HG03108 (cell line): ENCODE results near the gene ASB16.

Source experiments
- ATAC-seq: cut with Tn5 transposase; IDR thresholded peaks from one replicate; pipeline ENCODE4 v1.9.1; 2021; ENCODE audit warnings: moderate library complexity; ENCODE audit not compliant: unreplicated experiment

The ASB16 gene

DNA sequence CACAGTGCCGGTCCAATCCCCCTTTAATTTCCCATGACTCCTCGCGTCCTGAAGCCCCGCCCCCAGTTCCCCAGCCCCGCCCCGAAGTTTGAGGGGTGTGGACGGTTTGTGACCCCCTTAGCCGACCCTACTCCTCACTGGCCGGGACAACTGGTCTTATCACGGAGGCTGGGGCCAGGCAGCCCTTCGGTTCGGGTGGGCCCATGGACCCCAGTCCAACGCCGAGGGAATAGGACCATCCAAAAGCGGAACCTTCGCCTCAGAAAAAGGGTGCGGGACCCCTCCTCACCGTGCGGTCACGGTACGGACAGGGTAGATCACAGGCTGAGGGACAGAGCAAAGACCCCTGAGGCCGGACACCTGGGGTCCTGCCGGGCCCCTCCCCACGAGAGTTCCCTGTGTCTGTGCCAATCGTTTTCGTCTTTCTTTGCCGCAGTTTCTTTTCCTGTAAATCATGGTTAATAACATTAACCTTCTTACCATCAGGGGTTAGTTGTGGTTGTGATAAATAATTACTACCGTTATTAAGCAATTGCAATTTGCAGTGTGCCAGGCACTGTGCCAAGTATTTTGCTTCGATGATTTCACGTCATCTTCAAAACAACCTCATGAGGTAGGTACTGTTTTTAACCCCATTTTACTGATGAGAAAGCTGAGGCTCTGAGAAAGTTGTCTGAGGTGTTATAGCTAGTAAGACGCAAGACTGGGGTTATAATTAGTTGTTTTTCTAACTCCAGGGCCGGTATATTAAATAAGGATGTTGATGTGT, 16.8 kb downstream of the ASB16 start:
- peak; percentile 27 for ATAC-seq

- ATAC-seq, result no peak
Observed at GRCh38 chr17:44188576-44189403, 18.3 kb downstream of the ASB16 start.

DNA sequence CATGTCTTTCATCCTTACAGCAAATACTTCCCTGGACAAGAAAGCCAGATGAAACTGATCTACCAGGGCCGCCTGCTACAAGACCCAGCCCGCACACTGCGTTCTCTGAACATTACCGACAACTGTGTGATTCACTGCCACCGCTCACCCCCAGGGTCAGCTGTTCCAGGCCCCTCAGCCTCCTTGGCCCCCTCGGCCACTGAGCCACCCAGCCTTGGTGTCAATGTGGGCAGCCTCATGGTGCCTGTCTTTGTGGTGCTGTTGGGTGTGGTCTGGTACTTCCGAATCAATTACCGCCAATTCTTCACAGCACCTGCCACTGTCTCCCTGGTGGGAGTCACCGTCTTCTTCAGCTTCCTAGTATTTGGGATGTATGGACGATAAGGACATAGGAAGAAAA, 20.0 kb downstream of the ASB16 start:
- ATAC-seq, result no peak

DNA sequence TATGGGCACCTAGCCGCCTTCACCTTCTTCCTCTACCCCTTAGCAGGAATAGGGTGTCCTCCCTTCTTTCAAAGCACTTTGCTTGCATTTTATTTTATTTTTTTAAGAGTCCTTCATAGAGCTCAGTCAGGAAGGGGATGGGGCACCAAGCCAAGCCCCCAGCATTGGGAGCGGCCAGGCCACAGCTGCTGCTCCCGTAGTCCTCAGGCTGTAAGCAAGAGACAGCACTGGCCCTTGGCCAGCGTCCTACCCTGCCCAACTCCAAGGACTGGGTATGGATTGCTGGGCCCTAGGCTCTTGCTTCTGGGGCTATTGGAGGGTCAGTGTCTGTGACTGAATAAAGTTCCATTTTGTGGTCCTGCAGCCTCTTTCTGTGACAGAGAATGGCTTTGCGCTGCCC, 20.9 kb downstream of the ASB16 start:
- ATAC-seq, result no peak

- ATAC-seq, result no peak
Observed at GRCh38 chr17:44191941-44192496, 21.5 kb downstream of the ASB16 start.

GRCh38 chr17:44192750-44193149, 22.2 kb downstream of the ASB16 start:
- no peak for ATAC-seq

DNA sequence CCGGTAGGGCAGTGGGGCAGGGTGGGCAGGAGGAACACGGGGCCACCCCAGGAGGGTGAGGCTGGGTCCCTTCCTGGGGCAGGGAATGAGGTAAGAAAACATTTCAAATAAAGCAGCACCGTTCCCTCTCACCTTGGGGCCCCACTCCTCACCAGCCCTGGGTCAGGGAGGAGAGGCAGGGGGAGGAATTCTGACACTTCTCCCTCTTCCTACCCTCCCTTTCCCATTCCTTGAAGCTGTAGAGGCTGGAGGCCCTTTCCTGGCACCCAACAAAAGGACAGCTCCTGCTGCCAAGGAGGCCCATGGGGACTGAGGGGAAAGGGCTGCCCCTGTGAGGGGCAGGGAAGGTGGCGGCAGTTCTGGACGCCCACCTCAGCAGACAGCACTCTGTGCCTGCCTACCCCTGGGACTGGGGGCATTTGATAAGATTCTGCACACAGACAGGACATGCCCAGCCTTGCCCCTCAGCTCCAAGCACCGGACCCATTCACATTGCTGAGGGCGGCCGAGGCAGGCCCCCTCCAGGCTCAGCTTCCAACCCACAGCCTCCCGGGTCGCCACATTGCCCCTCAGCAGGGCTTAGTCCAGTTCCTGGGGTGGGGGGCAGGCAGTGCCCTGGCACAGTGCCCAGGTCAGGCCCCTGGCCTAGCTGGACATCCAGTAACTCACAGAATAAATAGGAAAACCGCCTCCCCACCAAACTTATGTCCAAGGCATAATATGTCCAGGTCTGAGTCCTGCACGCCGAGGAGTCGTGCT, 23.0 kb downstream of the ASB16 start:
- ATAC-seq, result no peak

DNA sequence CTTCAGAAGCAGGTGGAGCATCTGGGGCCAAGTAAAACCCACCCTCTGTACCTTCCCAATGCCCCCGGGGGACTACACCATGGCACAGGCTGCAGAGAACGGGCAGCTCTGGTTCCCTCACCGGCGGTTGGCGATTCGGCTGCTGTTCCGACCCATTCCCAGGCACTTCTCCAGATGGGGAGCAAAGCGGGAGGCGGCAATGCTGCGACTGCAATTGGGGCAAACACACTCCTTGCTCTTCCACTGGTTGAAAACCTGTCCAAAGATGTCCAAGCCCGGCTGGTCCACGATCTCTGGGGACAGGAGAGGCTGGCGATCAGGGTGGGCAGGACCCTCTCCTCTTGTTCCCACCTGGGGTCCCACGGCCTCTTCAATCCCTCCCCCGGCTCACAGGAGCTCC, 26.6 kb downstream of the ASB16 start:
- no peak for ATAC-seq

DNA sequence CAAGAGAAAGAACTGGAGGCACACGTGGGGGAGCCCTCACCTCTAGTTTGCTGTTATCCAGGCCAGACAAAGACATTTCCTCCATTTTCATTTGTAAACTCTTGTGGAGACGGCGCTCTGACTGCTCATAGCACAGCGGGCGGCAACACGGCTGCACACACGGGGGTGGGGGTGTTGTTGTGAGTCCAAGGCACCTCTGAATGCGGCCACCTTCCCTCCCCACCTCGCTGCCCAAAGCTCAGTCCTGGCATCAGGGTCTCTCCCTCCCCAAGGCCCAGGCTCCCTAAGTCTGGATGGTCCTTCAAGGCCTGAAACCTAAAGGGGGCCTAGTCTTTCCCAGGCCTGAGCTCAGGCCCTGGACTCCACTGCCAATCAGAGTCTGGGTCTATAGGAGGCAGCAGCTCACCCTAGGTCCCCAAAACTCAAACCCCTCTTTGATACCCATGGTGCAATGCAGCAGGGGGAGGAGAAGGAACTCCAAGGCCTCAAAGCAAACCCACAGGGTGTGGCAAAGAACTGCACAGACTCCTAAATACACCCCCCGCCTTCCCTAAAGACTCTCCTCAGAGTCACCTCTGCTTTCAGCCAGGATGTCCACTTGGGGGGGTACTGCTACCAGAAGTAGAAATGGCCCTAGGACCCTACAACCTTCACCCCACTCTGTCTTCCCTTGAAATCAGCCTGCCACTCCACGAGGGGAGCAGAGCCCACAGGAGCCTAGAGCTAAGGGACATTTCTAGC, 27.6 kb downstream of the ASB16 start:
- no peak for ATAC-seq

- ATAC-seq, result peak; percentile 15
Observed at GRCh38 chr17:44198721-44199552, 28.4 kb downstream of the ASB16 start.

GRCh38 chr17:44199553-44200477, 29.3 kb downstream of the ASB16 start, which contains the start of gene ATXN7L3:
Gene ATXN7L3, minus strand, starts transcription at chr17:44199884. Its CDS starts 1,814 bp downstream, at chr17:44198070.
- ATAC-seq, result peak; percentile 63

DNA sequence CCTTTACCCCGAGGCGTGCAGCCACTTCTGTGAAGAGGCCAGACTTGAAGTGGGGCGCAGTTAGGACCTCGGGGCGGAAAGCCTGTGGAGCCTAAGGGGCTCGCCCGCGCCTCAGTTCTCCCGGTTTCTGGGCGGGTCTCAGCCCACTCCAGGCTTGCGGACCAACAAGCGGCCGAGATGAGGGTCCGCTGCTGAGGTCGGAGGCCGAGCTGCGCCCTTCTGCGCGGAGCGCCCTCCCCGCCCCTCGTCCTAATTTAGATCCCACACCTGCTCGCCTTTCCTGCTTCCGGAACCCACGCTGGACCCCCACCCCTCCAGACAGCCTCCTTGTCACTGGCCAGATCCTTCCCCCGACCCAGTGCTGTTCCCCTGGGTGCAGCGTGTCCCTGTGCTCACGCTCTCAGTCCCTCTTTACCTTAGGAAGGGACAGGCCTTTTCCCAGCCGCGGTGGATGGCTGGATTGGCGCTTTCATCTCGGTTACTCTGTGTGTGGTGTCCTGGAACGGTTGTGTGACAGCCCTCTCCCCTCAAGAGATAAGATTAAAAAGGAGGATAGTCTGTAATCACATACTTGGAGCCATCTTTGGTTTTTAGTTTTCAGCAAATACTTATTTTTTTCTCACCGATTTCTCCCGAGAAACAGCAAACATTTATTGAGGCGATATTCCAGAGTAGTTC, 30.1 kb downstream of the ASB16 start:
- ATAC-seq, result no peak

DNA sequence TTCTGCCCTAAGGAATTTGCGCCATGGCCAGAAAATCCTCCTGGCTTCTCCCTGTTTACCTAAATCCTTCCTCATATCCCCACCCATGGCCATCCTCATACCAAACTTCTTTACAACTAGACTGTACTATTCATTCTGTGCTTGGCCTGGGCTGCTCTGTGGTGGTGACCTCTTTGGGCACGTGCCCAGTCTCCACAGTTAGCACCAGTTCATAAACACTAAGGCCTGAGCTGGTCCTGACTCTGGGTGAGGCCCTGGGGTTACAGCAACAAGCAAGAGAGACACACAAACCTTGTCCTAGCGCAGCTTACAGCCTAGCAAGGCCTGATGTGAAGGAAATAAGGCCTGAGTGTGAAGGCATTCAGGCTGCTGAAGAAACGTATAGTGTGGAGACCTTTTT, 32.3 kb downstream of the ASB16 start:
- no peak for ATAC-seq

DNA sequence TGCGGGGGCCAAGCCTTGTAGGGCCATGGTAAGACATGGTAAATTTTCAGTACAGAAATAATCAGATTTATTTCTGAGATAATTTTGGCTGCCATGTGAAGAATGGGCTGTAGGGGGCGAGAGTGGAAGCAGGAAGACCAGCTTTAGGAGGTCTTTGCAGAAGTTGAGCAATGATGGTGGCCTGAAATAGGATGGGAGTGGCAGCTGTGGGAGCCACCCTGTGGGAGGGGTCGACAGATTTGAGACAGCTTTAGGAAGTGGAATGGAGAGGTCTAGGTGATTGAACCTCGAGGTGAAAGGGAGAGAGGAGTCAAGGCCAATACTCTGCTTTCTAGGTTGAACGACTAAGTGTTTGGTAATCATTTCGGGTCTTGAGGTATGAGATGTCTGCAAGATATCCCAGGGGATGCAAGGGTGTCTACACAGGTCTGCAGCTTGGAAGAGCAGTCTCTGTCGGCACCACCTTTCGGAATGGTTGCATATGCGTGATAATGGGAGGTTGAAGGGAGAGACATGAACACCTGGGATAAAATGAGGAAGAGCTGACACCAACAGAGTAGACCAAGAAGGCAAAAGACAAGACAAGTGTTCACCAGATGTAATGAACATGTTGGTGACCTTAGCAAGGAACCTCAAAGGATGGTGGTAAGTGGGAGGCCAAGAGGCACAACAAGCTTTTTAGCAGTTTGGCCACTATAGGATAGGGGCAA, 33.4 kb downstream of the ASB16 start:
- ATAC-seq, result no peak

DNA sequence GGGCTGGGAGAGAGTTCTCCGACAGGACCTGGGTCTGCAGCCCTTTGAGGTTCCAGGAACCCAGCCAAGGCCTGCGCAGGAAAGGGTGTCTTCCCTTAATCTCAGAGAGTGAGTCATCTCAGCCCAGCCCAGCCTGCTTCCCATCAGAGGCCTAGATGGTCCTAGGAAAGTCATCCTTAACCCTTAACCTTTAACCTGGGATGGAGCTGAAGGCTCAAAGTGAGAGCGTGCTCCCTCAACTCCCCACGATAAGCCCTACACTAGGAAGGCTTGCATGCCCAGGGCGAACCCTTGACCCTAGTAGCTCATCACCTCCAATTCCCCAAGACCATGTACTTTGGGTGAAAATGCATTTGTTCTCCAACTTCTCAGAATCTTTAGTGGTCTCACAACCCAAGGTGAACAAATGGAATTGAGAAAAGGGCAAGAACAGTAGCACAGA, 34.0 kb downstream of the ASB16 start:
- ATAC-seq, result no peak

GRCh38 chr17:44205962-44206824, 35.7 kb downstream of the ASB16 start:
- no peak for ATAC-seq
